H9 (cell line): Measurements from ENCODE around the gene STRIT1. TPM values are rescaled to one million over a fixed set of nuclear protein-coding genes. Genes with fewer than 3 reads are reported as not detected.

Source experiments
- DNase-seq: peaks from one replicate; pipeline ENCODE4 v3.0.0-alpha.2; 2017
- H2AFZ ChIP-seq: one replicate; pipeline ENCODE4 v1.6.1; 2013; ENCODE audit warnings: mild to moderate bottlenecking, low read length, control low read depth, moderate library complexity
- H2AK5ac ChIP-seq: 2 replicates; pipeline ENCODE4 v1.6.1; 2013; ENCODE audit warnings: low read length, control low read depth, mixed read lengths; ENCODE audit not compliant: insufficient read length
- H2BK120ac ChIP-seq: one replicate; pipeline ENCODE4 v1.6.1; 2013; ENCODE audit warnings: low read depth, mild to moderate bottlenecking, low read length, control low read depth, inconsistent platforms; ENCODE audit not compliant: poor library complexity, severe bottlenecking
- H2BK12ac ChIP-seq: 2 replicates; pipeline ENCODE4 v1.6.1; 2013; ENCODE audit warnings: low read length, control low read depth, mixed read lengths, low read depth; ENCODE audit not compliant: insufficient read length
- H2BK15ac ChIP-seq: 2 replicates; pipeline ENCODE4 v1.6.1; 2013; ENCODE audit warnings: low read depth, low read length, control low read depth
- H2BK20ac ChIP-seq: one replicate; pipeline ENCODE4 v1.6.1; 2013; ENCODE audit warnings: low read depth, mild to moderate bottlenecking, low read length, control low read depth, inconsistent platforms; ENCODE audit not compliant: poor library complexity, severe bottlenecking
- H2BK5ac ChIP-seq: 2 replicates; pipeline ENCODE4 v1.6.1; 2013; ENCODE audit warnings: low read length, control low read depth, mixed read lengths; ENCODE audit not compliant: insufficient read length
- H3K14ac ChIP-seq: 2 replicates; pipeline ENCODE4 v1.6.1; 2013; ENCODE audit warnings: low read length, control low read depth; ENCODE audit not compliant: insufficient read depth
- H3K18ac ChIP-seq: 2 replicates; pipeline ENCODE4 v1.6.1; 2013; ENCODE audit warnings: low read depth, mild to moderate bottlenecking, mixed read lengths, low read length, control low read depth; ENCODE audit not compliant: insufficient read length
- H3K23ac ChIP-seq: 2 replicates; pipeline ENCODE4 v1.6.1; 2013; ENCODE audit warnings: low read length, control low read depth, mixed read lengths, low read depth; ENCODE audit not compliant: insufficient read length
- H3K23me2 ChIP-seq: 2 replicates; pipeline ENCODE4 v1.6.1; 2013; ENCODE audit warnings: low read depth, mild to moderate bottlenecking, mixed read lengths, low read length, control low read depth; ENCODE audit not compliant: insufficient read length, poor library complexity, severe bottlenecking
- H3K27ac ChIP-seq: 2 replicates; pipeline ENCODE4 v1.5.1; 2013; ENCODE audit warnings: low read length, control low read depth, mixed read lengths, low read depth; ENCODE audit not compliant: insufficient read length
- H3K27me3 ChIP-seq: 2 replicates; pipeline ENCODE4 v1.6.1; 2013; ENCODE audit warnings: low read length, control low read depth, inconsistent platforms; ENCODE audit not compliant: insufficient read depth
- H3K4ac ChIP-seq: 2 replicates; pipeline ENCODE4 v1.6.1; 2013; ENCODE audit warnings: low read depth, mild to moderate bottlenecking, control low read depth, inconsistent platforms, low read length, moderate library complexity
- H3K4me1 ChIP-seq: 2 replicates; pipeline ENCODE4 v1.6.1; 2013; ENCODE audit warnings: low read length, control low read depth, inconsistent platforms; ENCODE audit not compliant: insufficient read depth
- H3K4me2 ChIP-seq: 2 replicates; pipeline ENCODE4 v1.6.1; 2013; ENCODE audit warnings: low read length, control low read depth, mixed read lengths; ENCODE audit not compliant: insufficient read length, insufficient read depth
- H3K56ac ChIP-seq: 2 replicates; pipeline ENCODE4 v1.6.1; 2013; ENCODE audit warnings: low read depth, mild to moderate bottlenecking, mixed read lengths, low read length, control low read depth; ENCODE audit not compliant: insufficient read length
- H3K79me1 ChIP-seq: 2 replicates; pipeline ENCODE4 v1.6.1; 2013; ENCODE audit warnings: low read depth, mild to moderate bottlenecking, moderate library complexity, low read length, control low read depth, inconsistent platforms; ENCODE audit not compliant: insufficient read depth, poor library complexity, severe bottlenecking
- H3K79me2 ChIP-seq: 2 replicates; pipeline ENCODE4 v1.6.1; 2013; ENCODE audit warnings: low read length, control low read depth, inconsistent platforms; ENCODE audit not compliant: insufficient read depth
- H3K9ac ChIP-seq: 2 replicates; pipeline ENCODE4 v1.6.1; 2013; ENCODE audit warnings: low read length, control low read depth, mixed read lengths; ENCODE audit not compliant: insufficient read length; ENCODE audit errors: extremely low read depth
- H3K9me3 ChIP-seq: one replicate; pipeline ENCODE4 v1.6.1; 2013; ENCODE audit warnings: low read depth, low read length, inconsistent platforms; ENCODE audit not compliant: control insufficient read depth
- H3T11ph ChIP-seq: one replicate; pipeline ENCODE4 v1.6.1; 2013; ENCODE audit warnings: mild to moderate bottlenecking, low read length, control low read depth, inconsistent platforms
- H4K20me1 ChIP-seq: one replicate; pipeline ENCODE4 v1.6.1; 2013; ENCODE audit not compliant: control insufficient read depth, insufficient read length, insufficient read depth
- H4K5ac ChIP-seq: 2 replicates; pipeline ENCODE4 v1.6.1; 2013; ENCODE audit warnings: low read depth, mild to moderate bottlenecking, mixed read lengths, low read length, control low read depth; ENCODE audit not compliant: insufficient read length
- H4K8ac ChIP-seq: replicated peaks from 2 replicates; pipeline ENCODE4 v1.6.1; 2013; ENCODE audit warnings: low read length, control low read depth, mixed read lengths, low read depth; ENCODE audit not compliant: insufficient read length
- H4K91ac ChIP-seq: 2 replicates; pipeline ENCODE4 v1.6.1; 2013; ENCODE audit warnings: low read depth, mild to moderate bottlenecking, moderate library complexity, mixed read lengths, low read length, control low read depth; ENCODE audit not compliant: insufficient read length
- H3K27ac Mint-ChIP-seq, 3 experiments: 2 replicates in 2 of 3; 3 replicates in 1 of 3; pipeline ENCODE4 v1.8.0; 2020 to 2021; ENCODE audit warnings: mixed read lengths in 3 of 3, mild to moderate bottlenecking in 1 of 3, moderate library complexity in 1 of 3
- H3K27me3 Mint-ChIP-seq: 2 replicates; pipeline ENCODE4 v1.8.0; 2021; ENCODE audit warnings: low read depth, mild to moderate bottlenecking, moderate library complexity, mixed read lengths
- H3K36me3 Mint-ChIP-seq, 3 experiments: 2 replicates in 2 of 3; 3 replicates in 1 of 3; pipeline ENCODE4 v1.8.0; 2020 to 2021; ENCODE audit warnings: low read depth in 3 of 3, mixed read lengths in 3 of 3; ENCODE audit not compliant: insufficient read depth in 1 of 3
- H3K4me1 Mint-ChIP-seq, 2 experiments: 2 replicates each; pipeline ENCODE4 v1.8.0; 2020; ENCODE audit warnings: mixed read lengths in 2 of 2
- H3K4me3 Mint-ChIP-seq, 2 experiments: 2 replicates in 1 of 2; 3 replicates in 1 of 2; pipeline ENCODE4 v1.8.0; 2020 to 2021; ENCODE audit warnings: mild to moderate bottlenecking in 2 of 2, mixed read lengths in 2 of 2, moderate library complexity in 1 of 2
- H3K9me3 Mint-ChIP-seq, 2 experiments: 2 replicates in 1 of 2; 3 replicates in 1 of 2; pipeline ENCODE4 v1.8.0; 2020; ENCODE audit warnings: mild to moderate bottlenecking in 2 of 2, mixed read lengths in 2 of 2, moderate library complexity in 1 of 2
- WGBS: extraction: QIAGEN DNeasy Blood & Tissue Kit; methylation state at CpG from one replicate; pipeline ENCODE4 v1.1.7; 2013; ENCODE audit warnings: missing lambda C conversion rate, low lambda C conversion rate, mixed read lengths; ENCODE audit not compliant: insufficient read length; ENCODE audit errors: extremely low coverage; 5-methylcytosine and 5-hydroxymethylcytosine counted together
- total RNA-seq: library from RNA; stranded (reverse); gene quantifications from 2 replicates; pipeline ENCODE4 v1.2.1, GENCODE V29; 2021
- TF ChIP-seq, protein P1 (sequence below): fragments of 200-600 bp; sonication (generic); conservative IDR thresholded peaks from 3 replicates; pipeline ENCODE4 v1.8.0; 2021; ENCODE audit warnings: antibody characterized with exemption, mild to moderate bottlenecking

The STRIT1 gene
- total RNA-seq, 1 experiment from 2014 or later = not detected

DNA sequence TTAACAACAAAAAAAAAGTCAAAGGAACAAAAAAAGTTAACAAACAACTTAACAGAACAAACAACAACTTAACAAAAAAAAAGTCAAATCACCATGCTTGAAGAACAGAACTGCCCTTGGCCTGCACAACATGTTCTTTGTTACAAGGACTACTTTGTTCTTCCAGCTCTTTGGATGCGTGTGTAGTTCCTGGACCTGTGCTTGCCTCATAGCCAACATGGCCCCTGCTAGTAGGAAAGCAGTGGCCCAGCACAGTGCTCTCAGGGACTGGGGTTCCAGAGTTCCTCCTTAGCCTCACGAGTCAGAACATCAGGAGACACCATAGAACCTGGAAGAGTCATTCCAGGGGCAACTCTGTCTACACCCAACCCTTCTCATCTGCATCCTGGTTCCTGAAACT, 10.9 kb upstream of the STRIT1 start:
- no peak overlapping the region for H3K27ac Mint-ChIP-seq
- no peak overlapping the region for H2AFZ ChIP-seq
- H3K9me3 ChIP-seq = no peaks in the 10 kb centered on the region
- H3K27me3 ChIP-seq = no peaks in the 10 kb centered on the region
- H2BK20ac ChIP-seq = no peak overlapping the region
- no peaks in the 10 kb centered on the region for H3K79me2 ChIP-seq
- no peak overlapping the region for H2BK120ac ChIP-seq
- H3K4me1 ChIP-seq = no peaks in the 10 kb centered on the region
- H3K27ac ChIP-seq = no peak overlapping the region
- H4K20me1 ChIP-seq = no peaks in the 10 kb centered on the region
- H3K9me3 Mint-ChIP-seq = no peaks in the 10 kb centered on the region; a peak in 1 of 5 replicates
- no peak overlapping the region for H3K4ac ChIP-seq
- H3K56ac ChIP-seq = no peak overlapping the region
- no peak overlapping the region for H2BK15ac ChIP-seq
- no peak overlapping the region for H3K4me3 Mint-ChIP-seq
- H4K8ac ChIP-seq = no peak overlapping the region
- no peak overlapping the region for H3K18ac ChIP-seq
- no peak overlapping the region for H3K9ac ChIP-seq
- TF ChIP-seq, protein P1, sequence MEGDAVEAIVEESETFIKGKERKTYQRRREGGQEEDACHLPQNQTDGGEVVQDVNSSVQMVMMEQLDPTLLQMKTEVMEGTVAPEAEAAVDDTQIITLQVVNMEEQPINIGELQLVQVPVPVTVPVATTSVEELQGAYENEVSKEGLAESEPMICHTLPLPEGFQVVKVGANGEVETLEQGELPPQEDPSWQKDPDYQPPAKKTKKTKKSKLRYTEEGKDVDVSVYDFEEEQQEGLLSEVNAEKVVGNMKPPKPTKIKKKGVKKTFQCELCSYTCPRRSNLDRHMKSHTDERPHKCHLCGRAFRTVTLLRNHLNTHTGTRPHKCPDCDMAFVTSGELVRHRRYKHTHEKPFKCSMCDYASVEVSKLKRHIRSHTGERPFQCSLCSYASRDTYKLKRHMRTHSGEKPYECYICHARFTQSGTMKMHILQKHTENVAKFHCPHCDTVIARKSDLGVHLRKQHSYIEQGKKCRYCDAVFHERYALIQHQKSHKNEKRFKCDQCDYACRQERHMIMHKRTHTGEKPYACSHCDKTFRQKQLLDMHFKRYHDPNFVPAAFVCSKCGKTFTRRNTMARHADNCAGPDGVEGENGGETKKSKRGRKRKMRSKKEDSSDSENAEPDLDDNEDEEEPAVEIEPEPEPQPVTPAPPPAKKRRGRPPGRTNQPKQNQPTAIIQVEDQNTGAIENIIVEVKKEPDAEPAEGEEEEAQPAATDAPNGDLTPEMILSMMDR = no peak
- no peaks in the 10 kb centered on the region for H3K36me3 Mint-ChIP-seq
- H3K27me3 Mint-ChIP-seq = no peaks in the 10 kb centered on the region
- no peaks in the 10 kb centered on the region for H3K79me1 ChIP-seq
- no peak overlapping the region for H3T11ph ChIP-seq
- H3K23me2 ChIP-seq = no peaks in the 10 kb centered on the region
- H4K5ac ChIP-seq = no peak overlapping the region
- no peak for DNase-seq
- no peak overlapping the region for H2BK12ac ChIP-seq
- no peak overlapping the region for H2BK5ac ChIP-seq
- no CpG with 5 or more reads among the region's 2 CpGs for WGBS
- no peak overlapping the region for H3K23ac ChIP-seq
- H2AK5ac ChIP-seq = no peak overlapping the region
- no peak overlapping the region for H4K91ac ChIP-seq
- no peak overlapping the region for H3K4me2 ChIP-seq
- no peak overlapping the region for H3K14ac ChIP-seq
- peaks cover 2 to 3% of the 10 kb centered on the region in 2 experiments; a peak in 1 of 4 replicates for H3K4me1 Mint-ChIP-seq
